HL-60 (cell line): ENCODE measurements around the gene TMEM176B.

ENCODE experiments used
- CTCF ChIP-seq: IDR thresholded peaks from one replicate; pipeline ENCODE4 v1.5.1; 2011; ENCODE audit warnings: low read length, control low read depth, inconsistent platforms; ENCODE audit not compliant: insufficient read depth
- GABPA ChIP-seq: IDR thresholded peaks from 2 replicates; pipeline ENCODE4 v1.6.1; 2012; ENCODE audit warnings: low read depth
- POLR2AphosphoS5 ChIP-seq: IDR thresholded peaks from 2 replicates; pipeline ENCODE4 v1.6.1; 2012; ENCODE audit warnings: low read depth

GRCh38 chr7:150797661-150798060, 2.5 kb downstream of the TMEM176B start:
- TF ChIP-seq CTCF, result no peak
- TF ChIP-seq POLR2AphosphoS5, result no peak
- TF ChIP-seq GABPA, result no peak
